Kidney epithelial cell (primary cell): ENCODE measurements around the gene E2F8. TPM values are rescaled to one million over a fixed set of nuclear protein-coding genes. Genes with fewer than 3 reads are reported as not detected.
"Not testable (repeated sequence)": the region's sequence is repeated elsewhere in the genome, so short reads cannot be mapped to it uniquely, and the experiment has no call there.

Experiments
- DNase-seq: peaks from one replicate; pipeline ENCODE4 v3.0.0-alpha.2; 2010; ENCODE audit warnings: low read depth
- H3K27me3 ChIP-seq: 2 replicates; pipeline ENCODE4 v1.6.0; 2011; ENCODE audit warnings: low read length; ENCODE audit not compliant: control insufficient read depth, insufficient read depth
- H3K36me3 ChIP-seq: 2 replicates; pipeline ENCODE4 v1.5.1; 2011; ENCODE audit warnings: low read length; ENCODE audit not compliant: control insufficient read depth, insufficient read depth
- H3K4me3 ChIP-seq: 2 replicates; pipeline ENCODE4 v1.5.1; 2011; ENCODE audit warnings: low read depth, mild to moderate bottlenecking, control low read depth, low read length
- total RNA-seq: library from RNA; depleted of rRNA; stranded (reverse); fragments of >200 nt; gene quantifications from 2 replicates; pipeline ENCODE4 v1.2.3, GENCODE V29; 2015
- TF ChIP-seq, protein P1 (sequence below): IDR thresholded peaks from 2 replicates; pipeline ENCODE4 v1.5.1; 2011; ENCODE audit warnings: mild to moderate bottlenecking, moderate library complexity, low read length, control low read depth, inconsistent platforms; ENCODE audit not compliant: insufficient read depth, poor library complexity, severe bottlenecking

The E2F8 gene
- total RNA-seq, 1 donor from 2014 or later = 0.04 TPM

DNA sequence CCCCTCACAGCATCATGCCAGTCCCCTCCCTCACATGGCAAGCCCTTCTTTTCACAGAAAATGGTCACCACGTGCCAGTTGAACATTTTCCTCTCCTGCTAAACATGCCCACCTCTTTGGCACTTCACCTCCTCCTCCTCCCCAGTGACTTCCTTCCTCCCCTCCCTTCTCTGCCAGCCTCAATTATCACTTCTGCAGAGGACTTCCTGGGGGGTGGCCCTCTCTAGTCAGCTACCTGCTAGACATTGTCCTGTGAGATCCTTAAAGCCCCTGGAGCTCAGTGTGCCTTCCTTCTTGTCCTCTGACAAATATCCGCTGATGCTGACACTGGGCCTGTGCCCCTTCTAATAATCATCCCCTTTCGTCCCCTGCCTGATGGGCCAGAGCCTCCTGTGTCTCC is 43.2 kb upstream of the E2F8 start:
- H3K4me3 ChIP-seq = no peak overlapping the region
- TF ChIP-seq, protein P1, sequence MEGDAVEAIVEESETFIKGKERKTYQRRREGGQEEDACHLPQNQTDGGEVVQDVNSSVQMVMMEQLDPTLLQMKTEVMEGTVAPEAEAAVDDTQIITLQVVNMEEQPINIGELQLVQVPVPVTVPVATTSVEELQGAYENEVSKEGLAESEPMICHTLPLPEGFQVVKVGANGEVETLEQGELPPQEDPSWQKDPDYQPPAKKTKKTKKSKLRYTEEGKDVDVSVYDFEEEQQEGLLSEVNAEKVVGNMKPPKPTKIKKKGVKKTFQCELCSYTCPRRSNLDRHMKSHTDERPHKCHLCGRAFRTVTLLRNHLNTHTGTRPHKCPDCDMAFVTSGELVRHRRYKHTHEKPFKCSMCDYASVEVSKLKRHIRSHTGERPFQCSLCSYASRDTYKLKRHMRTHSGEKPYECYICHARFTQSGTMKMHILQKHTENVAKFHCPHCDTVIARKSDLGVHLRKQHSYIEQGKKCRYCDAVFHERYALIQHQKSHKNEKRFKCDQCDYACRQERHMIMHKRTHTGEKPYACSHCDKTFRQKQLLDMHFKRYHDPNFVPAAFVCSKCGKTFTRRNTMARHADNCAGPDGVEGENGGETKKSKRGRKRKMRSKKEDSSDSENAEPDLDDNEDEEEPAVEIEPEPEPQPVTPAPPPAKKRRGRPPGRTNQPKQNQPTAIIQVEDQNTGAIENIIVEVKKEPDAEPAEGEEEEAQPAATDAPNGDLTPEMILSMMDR = no peak
- no peak for DNase-seq
- H3K27me3 ChIP-seq = no peaks in the 10 kb centered on the region
- H3K36me3 ChIP-seq = no peaks in the 10 kb centered on the region

DNA sequence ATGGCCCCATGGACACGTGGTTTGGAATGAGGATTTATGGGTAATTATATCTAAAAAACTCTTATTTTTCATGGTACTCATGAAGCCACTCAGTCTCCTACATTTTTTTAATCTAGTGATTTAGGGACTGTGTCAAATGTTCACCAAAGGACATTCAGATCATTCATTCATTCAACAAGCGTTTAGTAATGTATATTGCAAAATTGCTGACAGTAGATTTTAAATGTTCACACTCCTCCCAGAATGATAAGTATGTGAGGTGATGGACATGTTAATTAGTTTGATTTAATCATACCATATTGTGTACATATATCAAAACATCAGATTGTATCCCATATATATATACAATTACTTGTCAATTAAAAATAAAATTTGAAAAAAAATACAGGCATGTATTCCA is 40.8 kb upstream of the E2F8 start:
- Histone ChIP-seq H3K36me3 (no peaks in the 10 kb centered on the region), H3K27me3 (no peaks in the 10 kb centered on the region), H3K4me3 (no peak overlapping the region)
- TF ChIP-seq, protein P1 = no peak
- no peak for DNase-seq

DNA sequence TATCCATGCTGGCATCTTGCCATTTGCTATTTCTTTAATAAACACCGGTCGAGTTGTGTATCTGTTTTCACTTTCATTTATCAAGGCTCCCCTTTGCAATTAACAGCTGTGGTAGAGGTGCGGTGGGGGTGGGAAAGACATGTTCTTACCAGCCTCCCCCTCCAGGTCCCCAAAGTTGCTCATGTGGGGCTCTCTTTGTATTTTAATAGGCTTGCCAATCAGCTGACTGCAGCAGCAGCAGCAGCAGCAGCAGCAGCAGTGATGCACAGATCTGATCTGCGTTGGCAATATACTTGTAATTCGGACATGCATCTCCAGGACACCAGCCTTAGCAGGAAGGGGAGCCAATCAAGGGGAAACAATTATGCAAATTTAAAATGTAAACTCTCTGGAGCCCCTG is 40.3 kb upstream of the E2F8 start:
- Histone ChIP-seq H3K36me3 (no peaks in the 10 kb centered on the region), H3K4me3 (no peak overlapping the region), H3K27me3 (no peaks in the 10 kb centered on the region)
- DNase-seq = no peak
- TF ChIP-seq, protein P1 = no peak

DNA sequence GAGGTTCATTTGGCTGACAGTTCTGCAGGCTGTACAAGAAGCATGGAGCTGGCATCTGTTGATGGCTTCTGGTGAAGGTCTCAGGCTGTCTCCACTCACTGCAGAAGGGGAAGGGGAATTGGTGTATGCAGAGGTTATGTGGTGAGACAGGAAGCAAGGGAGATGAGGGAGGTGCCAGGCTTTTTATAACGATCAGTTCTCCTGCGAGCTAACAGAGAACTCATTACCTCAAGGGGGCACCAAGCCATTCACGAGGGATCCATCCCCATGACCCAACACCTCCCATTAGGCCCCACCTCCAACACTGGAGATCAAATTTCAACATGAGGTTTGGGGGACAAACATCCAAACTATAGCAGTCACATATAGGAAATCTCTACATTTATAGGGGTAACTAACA is 38.7 kb upstream of the E2F8 start:
- TF ChIP-seq, protein P1 = no peak

DNA sequence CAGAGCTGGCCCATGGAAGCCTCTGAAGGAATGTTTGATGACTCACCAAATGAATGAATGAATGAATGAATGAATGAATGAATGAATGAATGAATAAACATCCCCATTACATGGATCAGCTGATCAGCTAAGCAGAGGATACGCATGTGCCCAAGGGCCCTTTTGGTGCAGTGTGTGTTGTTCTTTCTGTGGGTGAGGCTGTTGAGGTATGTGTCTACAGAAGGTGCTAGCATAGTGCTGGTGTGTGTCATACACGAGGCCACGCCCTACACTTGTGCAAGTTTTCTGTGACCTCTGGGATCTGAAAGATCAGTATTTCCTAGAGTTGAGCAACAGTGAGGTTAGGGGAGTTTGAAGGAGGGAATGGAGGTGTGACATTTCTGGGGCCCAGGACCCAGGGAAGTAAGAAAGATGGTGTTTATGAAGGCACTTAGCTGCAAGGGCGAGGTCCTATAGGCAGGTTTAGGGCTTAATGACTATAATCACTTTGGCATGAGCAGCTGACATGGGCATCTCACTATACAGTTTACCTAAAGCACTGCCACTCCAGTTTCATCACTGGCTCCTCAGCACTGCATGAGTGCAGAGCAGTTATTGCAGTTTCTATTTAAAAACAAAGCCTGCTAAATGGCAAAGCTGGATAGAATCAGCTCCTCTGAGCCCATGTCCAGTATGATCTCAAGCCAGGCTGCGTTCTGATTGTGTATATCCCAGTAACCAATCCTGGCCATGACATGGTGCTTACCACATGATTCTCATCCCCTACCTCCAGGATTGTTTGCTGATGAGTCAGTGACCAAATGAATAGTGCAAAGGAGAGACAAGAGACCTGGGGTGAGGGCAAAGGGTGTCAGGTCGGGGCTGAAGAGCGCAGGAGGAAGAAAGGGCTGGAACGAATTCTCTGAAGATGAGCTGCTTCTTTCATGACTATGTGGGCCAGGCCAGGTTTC is 36.4 kb upstream of the E2F8 start:
- DNase-seq = no peak
- Histone ChIP-seq H3K27me3 (no peaks in the 10 kb centered on the region), H3K4me3 (no peak overlapping the region), H3K36me3 (no peaks in the 10 kb centered on the region)
- TF ChIP-seq, protein P1 = no peak

More for the DNA sequence above, 38.7 kb upstream of the E2F8 start:
- Histone ChIP-seq H3K27me3 (no peaks in the 10 kb centered on the region), H3K36me3 (no peaks in the 10 kb centered on the region), H3K4me3 (no peak overlapping the region)
- no peak for DNase-seq

DNA sequence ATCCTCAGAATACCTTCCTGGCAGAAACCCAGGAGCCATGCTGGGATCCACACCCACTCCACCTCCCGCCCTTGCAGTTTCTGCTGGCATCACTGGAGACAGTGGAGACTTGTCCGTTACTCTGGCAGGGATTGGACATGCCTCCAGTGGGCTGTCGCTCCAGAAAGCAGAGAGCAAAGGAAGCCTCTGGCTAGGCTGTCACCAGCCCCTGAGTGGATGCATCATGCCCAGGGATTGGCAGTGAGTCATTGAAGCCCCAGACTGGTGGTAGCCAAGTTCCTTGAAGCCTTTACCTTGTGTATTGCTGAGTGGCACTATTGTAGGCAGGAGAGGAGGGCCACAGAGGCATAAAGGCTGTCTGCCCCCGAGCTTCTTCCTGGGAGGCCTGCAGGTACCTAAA is 34.8 kb upstream of the E2F8 start:
- TF ChIP-seq, protein P1 = no peak
- H3K36me3 ChIP-seq = no peaks in the 10 kb centered on the region
- H3K4me3 ChIP-seq = no peak overlapping the region
- no peaks in the 10 kb centered on the region for H3K27me3 ChIP-seq
- DNase-seq = no peak

DNA sequence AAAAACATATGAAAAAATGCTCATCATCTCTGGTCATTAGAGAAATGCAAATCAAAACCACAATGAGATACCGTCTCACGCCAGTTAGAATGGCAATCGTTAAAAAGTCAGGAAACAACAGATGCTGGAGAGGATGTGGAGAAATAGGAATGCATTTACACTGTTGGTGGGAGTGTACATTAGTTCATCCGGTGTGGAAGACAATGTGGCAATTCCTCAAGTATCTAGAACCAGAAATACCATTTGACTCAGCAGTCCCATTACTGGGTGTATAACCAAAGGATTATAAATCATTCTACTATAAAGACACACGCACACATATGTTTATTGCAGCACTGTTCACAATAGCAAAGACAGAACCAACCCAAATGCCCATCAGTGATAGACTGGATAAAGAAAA is 32.5 kb upstream of the E2F8 start:
- not testable (repeated sequence) for H3K36me3 ChIP-seq, H3K27me3 ChIP-seq, DNase-seq, H3K4me3 ChIP-seq
